Hematopoietic multipotent progenitor cell treated with erythropoietin and hydrocortisone succinate and interleukin-3 and kit ligand, for 6 days (in vitro differentiated cells): ENCODE results near the gene C20orf144.

Experiments used
- DNase-seq: peaks from one replicate; pipeline ENCODE4 v3.0.0-alpha.2; 2015

C20orf144 gene

DNA sequence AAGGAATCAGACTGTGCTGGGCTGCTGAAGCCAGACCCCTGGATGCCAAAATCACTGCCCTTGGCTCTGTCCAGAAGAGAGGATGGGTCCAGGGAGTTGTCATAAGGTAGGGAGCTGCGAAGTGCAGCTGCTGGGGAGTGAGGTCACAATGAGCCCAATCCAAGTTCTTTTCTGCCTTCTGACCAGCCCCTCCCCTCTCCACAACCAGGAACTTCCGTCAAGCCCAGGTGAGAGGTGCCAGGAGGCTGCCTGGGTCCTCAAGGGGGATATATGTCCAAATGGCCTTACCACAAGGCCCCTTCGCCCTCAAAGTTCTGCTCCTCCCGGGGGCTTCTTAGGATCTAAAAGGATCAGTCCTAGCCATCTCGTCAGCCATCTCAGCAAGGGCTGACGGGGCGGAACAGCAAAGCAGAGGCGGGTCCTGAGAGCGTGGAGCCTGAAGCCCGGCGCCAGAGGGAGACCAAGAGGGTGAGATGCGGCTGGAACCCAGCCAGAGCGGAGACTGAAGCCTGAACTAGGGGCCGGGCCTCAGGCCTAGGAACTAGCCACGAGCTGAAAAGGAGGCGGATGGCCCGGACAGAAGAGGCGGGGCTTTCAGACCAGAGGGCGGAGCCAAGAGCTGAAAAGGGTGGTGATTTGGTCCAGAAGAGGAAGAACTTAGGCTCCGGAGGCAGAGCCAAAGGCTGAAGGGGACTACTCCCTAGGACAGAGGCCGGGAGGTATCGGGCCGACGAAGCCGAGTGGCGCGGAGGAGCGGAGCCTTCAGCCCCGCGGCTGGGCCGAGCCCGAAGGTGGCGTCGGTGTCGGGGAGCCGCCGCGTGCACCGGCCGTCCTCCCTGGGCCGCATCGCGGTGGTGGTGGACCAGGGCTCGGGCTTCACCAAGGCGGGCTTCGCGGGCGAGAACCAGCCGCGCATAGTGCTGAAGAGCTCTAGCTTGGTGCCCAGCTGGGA is 4.4 kb downstream of the C20orf144 start, which contains the start of gene ACTL10:
Gene ACTL10, plus strand, starts transcription at position 651 of the 952 bp plus-strand sequence. CDS start 555 bp downstream, outside the sequence.
- DNase-seq: peak; percentile 99

DNA sequence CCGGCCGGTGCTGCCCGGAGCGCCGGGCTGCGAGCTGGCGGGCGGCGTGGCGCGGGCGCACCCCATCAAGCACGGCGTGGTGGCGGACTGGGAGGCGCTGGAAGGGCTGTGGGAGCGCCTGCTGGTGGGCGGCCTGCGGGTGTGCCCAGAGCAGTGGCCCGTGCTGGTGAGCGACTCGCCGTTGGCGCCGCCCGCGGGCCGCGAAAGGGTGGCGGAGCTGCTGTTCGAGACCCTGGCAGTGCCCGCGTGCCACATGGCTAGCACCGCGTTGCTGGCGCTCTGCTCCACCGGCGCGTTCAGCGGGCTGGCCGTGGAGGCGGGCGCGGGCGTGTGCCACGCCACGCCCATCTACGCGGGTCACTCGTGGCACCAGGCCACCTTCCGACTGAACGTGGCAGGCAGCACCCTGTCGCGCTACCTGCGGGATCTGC is 5.1 kb downstream of the C20orf144 start:
- peak; percentile 55 for DNase-seq

DNA sequence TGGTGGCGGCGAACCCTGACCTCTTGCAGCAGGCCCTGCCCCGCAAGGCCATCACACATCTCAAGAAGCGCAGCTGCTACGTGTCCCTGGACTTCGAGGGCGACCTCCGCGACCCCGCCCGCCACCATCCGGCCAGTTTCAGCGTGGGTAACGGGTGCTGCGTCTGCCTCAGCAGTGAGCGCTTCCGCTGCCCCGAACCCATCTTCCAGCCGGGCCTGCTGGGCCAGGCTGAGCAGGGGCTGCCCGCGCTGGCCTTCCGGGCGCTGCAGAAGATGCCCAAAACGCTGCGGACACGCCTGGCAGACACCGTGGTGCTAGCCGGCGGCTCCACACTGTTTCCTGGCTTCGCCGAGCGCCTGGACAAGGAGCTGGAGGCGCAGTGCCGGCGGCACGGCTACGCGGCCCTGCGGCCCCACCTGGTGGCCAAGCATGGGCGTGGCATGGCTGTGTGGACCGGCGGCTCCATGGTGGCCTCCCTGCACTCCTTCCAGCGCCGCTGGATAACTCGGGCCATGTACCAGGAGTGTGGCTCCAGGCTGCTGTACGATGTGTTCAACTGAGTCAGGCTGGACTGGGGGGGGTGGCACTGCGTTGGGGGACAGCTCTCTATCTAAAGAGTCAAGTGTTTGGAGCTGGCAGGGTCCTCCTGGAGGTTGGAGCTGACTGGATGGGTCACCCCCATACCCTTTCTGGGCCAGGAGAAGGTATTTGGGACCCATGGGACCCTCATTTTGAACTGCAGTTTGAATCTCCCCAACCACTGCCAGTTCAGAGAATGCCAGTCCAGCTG is 5.7 kb downstream of the C20orf144 start:
- DNase-seq: peak; percentile 89

DNA sequence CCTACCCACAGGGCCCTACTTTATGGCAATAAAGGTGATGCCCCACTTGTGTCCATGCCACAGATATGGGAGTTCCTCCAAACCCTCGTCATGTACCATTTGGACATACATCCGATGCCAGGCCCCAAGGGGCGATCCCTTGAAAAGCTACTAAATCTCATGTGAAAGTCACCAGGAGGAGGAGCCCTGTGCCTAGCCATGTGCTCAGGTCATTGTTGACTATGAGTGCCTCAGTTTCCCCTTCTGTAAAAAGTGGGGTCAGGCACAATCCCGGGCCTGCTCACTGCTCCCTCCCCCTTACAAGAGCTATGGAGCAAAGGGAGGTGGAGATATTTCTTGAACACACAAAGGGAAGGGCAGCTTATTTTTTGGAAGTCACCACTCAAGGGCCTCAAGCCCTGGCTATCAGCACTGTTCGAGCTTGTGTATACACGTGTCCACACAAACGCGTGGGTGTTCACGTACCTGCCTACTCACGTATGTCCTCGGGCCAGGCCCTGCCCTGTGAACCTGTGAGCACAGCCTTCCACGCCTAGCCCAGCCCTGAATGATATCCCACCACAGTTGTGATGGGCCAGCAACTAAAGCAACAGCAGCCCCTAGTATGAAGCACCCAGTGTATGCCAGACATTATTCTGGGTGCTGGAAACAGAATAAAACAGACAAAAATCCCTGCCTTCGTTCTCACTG is 6.5 kb downstream of the C20orf144 start:
- DNase-seq: no peak

DNA sequence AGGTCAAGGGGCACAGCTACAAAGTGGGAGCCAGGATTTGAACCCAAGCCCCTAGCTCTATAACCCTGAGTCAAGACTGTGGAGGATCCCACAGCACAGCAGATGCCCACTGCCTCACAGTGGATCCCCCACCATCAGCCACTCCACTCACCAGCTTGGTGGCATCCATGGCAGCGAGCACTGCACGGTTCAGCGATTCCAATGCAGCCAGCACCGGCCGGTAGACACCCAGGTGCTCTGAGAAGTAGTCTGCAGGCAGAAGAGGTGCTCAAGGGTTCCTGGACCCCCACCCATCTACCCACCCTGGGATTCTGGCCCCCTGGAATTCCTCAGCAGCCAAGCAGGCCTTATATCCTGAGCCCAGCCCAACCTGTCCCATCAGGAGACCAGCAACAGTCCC is 7.1 kb downstream of the C20orf144 start:
- DNase-seq: no peak

DNA sequence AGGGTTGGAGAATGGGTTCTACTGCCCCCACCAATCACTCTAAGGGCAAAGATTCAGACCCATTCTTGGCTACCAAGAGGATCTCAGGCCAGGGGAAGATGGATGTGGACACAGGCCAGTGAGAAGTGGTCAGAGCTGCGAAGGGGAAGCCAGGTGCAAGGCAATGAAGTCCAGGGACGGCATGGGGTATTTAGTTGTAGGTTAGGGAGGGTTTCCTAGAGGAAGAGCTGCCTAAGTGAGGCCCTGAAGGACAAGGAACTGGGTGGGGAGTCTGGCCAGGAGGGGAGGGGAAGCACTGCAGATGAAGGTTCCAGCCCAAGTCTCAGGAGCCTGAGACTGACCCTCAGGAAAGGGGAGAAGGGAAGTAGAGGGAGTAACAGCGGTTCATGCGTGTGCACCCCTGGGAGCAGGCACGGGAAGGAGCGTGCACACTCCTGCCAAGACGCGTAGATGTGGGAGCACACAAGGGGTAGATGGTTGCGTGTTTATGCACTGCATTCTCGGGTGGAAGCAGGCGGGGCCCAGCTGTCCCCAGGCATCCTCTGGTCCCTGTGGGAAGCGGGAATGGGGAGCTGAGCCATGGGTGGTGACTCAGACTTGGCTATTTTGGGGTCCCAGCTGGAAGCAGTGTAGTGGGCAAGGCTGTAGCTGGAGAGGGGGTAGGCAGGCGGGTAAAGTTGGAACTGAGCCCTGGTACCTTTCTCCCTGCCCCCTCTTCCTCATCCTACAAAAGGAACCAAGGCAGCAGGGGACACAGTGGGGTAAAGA is 7.9 kb downstream of the C20orf144 start:
- no peak for DNase-seq

DNA sequence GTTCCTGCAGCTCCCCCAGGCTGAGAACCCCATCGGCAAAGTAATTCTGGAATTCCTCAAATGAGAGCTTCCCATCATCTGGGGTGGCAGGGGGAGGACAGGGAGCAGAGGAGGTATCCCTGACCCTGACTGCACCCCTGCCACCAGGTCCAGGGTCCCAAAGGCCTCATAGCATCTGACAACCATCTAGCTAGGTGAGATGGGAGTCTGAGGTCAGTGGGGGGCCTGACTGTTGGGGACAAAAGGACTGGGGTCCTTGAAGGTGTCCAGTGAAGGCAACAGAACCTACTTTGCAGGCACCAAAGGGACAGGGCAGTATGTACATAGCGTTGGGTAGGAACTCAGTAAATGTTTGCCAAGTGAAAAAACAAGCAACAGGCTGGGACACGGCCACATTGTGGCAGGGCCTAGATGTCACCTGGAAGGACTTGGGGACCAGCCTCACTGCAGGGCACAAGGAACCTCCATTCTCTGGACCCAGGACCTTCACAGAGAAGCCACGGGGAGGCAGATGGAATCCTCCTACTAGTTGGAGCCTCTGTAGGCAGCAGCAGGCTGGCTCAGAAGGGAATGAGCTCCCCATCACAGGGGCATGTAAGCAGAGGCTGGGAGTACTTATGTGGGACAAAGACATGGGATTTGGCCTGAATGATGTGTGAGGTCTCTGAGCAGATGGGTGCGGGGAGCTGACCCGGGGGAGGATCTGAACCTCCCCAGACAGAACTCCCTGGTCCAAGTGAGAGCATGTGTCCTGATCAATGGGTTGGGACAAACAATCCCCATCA is 8.8 kb downstream of the C20orf144 start:
- no peak for DNase-seq

DNA sequence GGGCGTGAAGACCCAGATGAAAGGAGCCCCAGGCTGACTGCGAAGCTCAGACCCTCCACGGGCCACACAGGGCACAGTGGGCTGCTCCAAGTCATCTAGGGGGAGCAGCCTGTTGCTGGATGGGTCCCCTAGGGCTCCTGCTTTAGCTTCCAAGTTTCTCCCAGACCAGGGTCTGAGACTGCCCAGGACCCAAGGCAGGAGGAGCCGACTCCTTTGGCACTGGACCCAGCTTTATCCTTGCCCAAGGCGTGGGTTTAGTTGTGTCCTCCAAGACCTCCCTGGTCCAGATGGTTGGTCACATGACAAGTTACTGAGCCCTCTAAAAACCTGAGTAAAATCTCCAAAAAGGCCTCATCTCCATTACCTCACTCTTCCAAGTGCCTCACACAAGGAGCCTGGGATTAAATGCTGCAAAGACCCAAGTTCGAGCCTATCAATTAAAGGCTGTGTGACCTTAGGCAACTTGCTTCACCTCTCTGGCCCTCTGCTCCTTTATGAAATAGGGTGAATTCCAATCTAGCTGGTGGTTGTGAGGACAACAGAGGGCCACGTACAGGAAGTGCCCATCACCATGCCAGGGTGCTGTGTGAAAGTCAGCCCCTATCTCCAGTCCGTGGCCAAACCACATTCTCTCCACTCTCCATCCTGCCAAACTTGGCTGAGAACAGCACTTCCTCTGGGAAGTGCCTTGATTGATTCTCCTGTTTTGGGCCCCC is 9.6 kb downstream of the C20orf144 start:
- DNase-seq: no peak

DNA sequence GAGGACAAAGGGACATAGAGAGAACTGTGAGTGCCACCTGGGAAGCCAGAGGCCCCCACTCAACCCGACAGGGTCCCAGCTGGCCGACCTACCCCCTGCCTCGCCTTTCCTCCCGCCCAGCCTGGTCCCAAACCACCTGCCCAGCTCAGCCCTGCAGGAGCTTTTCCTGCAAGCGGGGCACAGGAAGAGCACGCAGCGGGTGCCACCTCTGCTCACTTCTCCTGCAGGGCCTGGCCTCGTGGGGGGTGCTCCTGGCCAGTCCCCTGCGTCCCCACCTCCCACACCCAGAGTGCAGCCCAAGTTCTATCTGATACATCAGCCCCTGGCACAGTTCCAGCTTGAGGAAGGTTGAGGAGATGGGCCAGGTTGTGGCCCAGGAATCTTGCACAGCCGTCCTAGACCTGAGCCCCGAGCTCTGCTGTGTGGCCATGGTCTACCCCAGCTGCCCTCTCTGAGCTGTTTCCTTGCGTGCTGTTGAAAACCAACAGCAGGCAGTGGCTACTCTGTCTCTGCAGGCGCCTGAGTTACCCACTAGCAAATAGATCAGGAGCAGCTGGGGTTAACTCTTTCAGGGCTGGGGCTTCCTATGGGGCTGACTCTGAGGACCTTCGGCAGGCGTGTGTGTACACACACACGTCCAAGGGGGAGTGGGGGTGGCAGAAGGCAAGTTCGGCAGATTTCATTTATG is 10.4 kb downstream of the C20orf144 start:
- DNase-seq: peak; percentile 34

DNA sequence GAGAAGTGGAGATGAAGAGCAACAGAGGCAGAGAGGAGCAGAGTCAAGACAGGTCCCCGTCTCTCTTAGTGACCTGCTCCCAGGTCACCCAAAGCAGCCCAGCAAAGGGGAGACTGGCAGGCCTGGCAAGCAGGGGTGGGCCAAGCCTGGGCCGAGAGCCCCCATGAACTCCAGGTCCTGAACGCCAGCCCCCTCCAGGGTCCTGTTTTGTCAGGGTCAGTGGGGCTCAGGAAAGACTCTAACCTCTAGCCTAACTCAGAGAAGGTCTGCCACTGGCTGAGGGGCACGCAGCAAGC is 10.9 kb downstream of the C20orf144 start:
- DNase-seq: no peak

DNA sequence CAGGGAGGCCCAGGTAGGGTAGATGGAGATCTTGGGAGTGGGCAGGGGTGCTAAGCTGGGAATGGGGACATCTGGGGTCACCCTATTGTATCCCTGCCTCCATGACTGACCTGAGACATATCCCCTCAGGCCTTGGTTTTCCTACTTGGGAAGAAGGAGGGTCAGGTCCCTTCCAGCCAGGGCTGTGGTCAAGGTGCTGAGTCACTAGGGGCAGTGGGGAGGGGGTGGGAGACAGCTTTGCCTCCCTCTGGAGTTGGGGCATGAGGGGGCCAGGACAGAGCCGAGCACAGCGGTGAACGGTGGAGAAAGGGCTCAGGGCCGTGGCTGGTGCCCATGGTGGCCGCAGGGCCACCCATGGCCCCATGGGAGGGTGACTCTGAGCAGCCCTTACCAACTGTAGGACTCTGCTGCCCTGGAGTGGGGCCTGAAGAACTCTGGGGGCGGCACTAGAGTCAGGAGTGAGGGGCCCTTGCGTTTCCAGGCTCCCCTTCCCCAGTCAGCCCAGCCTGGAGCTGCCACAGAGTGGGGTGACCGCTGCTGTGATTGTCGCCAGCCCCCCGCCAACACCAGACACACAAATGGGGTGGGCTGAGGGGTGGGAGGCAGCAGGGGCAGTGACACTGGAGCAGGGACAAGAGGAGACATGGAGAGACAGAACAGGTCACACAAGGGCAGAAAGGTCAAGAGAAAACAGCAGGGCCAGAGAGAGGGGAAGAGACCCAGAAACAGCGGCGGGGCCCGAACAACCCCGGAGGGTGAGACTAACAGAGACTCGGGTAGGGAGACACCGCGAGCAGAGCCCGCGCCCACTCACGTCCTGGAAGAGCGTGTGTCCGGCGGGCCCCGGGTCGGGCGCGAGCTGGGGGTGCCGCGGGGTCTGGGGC is 11.5 kb downstream of the C20orf144 start:
- DNase-seq: peak; percentile 60

DNA sequence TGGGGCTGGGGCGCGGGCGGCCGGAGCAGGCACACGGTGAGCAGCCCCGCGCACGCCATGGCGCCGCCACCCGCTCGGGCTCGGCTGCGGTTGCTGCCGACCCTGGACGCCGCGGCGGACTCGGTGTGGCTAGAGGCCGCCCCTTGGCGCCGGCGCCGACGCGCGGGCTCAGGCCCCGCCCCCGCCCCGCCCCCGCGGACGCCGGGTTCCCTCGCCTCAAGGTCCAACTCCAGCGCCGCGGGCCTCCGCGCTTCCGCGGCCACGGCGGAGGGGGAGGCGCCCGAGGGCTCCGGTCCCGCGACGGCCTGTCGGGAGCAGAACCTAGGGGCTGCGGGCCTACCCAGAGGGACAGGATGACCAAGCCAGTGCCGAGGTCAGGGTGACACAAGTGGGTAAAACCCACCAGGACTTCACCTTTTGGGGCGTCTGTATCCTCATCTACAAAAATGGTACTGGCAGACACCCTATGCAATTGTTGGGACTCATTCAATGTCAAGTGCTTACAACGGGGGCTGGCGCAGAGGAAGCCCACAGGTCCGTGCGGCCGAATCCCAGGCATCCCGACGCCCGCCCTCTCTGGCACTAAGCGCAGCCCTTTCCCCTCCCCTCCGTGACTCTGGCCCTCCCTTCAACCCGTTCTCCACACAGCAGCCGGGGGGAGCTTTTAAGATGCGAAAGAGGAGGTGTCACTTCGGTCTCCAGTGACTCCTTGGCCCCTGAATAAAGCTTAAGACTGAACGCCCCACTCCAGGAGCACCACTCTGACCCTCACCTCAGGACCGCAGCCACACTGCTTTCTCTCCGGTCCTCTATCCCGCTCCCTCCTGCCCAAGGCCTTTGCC is 12.4 kb downstream of the C20orf144 start, which contains the start of gene NECAB3:
Gene NECAB3, minus strand, starts transcription at position 135 of the 842 bp plus-strand sequence. Its CDS starts 76 bp downstream, at position 59.
- DNase-seq: peak; percentile 80

DNA sequence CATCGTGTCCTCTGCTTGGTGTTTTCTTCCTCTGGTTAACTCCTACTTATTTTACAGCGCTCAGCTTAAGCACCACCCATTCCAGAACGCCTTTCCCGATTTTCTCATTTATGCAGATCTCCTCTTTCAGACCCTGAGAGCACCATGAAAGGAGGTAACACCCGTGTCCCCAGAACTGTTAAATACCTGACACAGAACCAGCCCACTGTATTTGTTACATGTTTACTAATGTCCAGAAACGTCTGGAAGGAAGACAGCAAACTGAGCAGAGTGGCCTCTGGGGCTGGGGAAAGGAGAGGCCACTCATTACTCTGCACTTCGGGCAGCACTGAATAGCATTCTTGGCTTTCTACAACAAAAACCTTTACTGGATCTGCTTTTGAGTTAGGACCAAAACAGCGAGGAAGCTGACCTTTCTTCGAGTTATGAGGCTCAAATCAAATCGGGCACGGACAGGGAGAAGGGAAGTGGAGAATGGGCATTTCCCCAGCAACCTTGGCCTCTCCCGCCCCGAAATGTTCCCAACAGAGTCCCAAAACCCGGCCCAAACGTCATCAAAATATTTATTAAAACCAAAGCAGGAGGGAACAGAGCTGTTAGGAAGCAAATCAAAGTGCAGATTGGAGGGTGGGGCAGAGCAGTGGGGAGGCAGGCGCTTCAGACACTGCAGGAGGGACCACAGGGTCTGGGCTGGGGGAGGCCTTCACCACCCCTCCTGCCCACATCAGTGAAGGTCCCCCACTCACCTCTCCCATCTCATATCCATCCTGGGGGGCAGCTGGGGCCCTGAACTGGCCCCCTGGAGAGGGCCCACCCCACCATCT is 13.2 kb downstream of the C20orf144 start:
- no peak for DNase-seq

DNA sequence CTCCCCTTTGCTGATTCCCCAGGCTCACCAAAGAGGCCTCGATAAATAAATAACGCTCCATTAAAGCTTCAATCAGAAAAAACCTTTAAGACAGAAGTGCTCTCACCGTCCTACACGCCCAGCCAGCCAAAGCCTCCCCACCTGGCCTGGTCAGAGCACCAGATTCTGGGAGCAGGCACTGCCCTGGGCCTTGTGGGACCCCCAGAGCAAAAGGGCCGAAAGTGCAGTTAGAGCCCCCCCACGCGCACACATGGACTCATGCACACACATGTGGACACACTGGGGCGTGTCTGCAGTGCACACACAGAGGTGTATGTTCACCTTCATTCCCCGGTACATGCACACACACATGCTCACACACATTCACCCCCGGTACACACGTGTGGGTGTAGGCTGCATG is 14.0 kb downstream of the C20orf144 start:
- no peak for DNase-seq

DNA sequence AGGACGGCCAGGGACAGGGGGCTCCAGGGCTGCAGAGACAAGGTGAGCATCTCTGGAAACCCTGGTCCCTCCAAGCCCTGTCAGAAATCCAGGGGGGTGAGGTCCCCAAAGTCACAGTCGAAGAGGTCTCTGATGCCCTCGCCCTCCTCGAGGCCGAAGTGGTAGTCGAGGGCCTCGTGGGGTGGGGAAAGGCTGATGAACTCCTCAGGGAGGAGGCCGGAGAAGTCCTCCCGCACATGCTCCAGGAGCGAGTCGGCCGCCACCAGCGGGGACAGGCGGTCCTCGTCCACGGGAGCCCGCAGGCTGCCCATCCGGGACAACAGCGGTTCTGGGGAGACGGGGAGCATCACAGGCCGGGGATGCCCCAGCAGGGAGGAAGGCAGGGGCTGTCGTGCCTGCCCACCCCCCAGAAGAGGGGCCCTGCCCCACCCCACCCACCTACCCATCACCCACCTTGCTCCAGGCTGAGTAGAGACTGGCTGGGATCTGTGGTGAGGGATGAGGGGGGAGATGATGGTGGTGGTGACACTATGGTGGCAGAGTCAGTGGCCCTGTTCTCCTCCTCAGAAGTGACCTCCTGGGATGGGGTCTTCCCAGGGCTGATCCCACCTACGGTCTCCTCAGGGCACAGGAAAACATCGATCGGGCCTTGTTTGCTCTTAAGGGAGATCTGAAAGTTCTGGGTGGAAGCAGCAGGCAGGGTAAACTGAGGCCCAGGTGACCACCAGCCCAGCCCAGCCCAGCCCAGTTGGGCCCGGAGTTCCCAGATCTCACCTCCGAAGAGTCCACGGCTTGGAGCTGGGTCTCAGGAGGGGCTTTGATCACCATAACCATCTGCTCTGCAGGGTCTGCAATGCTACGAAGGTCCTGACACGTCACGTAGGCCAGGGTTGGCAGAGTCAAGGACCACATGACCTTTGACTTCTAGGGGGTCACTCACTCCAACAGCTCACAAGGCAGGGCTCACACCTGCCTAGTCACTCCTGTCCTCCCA is 14.8 kb downstream of the C20orf144 start:
- DNase-seq: no peak
